Activated gamma-delta T cell treated with Interleukin-2 at 50 U/mL for 16 hours (primary cell): Measurements from ENCODE around the gene MYT1.

Experiments used
- DNase-seq: peaks from one replicate; pipeline ENCODE4 v3.0.0-alpha.2; 2020

Gene MYT1

DNA sequence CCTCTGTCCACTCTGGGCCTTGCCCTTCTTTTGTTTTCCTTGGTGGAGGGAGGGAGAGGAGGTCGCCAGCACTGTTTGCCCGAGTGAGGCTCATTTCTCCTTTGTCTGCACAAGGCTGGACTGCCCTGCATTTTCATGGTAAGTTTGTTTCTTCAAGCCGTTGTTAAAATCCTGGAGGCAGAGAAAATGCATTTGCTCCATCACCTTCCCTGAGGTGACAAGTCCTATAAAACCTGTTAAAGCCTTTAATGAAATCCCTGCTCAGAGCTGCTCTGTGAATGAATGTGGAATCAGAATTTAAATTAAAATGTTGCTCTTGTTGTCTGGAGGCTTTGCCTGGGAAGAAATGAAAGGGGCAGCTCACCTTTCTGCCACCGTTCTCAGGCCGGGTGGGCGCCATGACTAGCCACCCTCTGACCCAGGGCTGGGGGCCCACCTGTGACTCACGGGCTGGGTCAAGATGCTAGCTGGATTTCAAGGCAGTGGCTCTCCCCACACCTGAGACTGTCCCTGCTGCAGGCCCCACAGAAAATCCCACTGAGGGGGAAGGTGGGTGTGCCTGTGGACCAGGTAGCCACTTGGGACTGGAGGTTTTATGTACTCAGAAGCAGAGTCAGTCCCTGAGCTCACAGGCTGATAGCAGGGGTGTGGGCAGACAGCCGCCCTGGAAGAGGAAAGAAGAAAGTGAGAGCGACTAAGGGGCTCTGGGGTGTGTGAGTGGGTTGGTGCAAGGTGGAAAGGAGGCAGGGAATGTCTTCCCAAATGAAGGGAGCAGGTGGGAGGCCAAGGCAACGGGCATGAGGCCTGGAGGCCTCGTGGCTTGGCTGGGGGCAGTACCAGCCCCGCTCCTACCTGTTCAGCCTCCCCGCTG is 24.0 kb upstream of the MYT1 start:
- no peak for DNase-seq

DNA sequence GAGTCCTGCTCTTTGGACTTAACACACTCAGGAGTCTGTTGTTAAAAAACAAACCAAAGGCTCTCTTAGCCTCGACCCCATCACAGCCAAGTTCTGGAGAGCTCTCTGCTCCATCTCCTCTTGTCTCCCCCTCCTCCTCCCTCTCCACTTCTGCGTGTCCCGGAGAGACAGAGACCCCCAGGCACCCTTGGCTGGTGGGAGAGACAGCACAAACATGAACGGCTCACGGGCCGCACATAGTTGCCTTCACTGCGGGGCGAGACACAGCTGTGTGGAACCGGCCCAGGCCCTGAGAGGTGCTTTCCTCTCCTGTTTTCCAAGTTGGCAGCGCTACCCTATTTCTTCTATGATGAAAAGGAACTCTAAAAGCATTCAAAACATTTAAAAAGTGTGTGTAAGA is 23.3 kb upstream of the MYT1 start:
- DNase-seq: no peak

DNA sequence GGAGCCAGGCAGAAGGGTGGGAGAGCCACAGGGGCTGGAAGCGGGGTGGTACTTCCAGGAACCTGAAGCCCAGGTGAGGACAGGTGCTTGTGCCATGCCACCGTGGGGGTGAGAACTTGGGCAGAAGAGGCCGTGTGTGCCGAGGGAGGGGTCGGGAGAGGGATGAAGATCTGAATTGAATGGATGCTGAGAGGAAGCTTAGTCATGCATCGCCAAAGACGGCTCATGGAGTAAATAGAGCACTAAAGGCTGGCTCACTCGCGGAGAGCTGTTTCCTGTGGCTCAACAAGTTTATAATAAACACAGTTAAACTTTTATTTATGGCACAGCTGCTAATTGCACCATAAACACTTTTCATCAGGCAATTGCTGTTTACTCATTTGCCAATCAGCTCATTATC is 21.7 kb upstream of the MYT1 start:
- no peak for DNase-seq

DNA sequence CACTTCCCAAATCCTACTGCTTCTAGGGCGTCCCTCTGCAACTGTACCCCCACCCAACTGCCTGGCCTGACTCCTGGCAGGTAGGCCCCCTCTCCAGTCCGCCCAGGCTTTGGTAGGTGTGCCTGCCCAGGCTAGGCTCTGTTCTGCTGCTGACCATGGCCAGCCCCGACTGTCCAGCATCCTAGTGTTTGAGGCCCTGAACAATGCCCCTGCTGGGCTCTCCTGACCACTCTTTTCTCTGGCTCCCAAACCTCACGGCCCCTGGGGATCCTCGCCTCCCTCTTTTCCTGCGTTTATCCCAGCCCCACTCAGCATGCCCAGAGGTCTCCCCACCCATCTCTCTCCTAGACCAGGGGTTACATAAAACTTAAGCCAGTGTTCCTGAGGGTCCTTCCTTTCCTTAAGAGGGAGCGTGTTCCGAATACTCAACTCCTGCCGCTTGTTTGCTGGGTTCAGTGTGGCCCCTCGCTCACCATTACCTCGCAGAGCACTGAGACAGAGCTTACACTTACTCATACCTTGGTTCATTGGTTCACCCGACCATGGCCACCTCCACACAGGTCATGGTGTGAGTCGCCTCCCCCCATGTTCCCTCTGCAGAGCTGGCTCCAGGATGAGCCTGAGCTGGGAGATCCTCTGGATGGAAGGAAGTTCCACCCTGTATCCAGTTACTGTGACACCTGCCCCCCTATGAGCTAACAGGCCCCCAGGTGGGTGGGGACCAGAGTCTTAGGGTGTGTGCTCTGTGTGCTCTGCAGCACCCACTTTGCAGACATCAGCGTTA is 21.0 kb upstream of the MYT1 start:
- DNase-seq: no peak

DNA sequence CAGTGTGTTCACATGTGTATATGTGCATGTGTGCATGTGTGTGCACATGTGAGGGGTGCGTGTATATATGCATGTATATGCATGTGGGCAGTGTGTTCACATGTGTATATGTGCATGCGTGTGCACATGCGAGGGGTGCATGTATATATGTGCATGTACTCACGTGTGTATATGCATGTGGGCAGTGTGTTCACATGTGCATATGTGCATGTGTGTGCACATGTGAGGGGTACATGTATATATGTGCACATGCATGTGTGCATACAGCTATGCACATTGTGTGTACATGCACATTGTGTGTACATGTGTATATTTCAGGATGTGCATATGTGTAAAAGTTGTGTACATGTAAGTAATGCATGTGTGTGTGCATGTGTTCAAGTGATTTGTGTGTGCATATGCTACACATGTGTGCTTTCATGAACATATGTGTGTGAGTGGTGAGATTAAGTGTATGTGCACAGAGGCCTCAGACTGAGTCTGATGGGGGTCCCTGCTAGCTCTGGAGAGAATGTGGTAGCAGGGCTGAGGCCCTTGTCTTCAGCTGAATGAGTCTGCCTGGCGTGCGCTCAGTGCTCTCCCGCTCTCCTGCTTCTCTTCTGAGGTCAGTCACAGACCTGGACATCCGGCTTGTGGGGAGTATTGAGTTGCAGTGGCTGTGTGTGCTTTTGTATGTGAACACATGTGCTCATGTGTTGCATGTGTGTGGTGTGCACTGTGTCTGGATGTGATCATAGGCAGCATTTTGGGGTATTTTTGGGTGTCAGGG is 19.9 kb upstream of the MYT1 start:
- DNase-seq: no peak

DNA sequence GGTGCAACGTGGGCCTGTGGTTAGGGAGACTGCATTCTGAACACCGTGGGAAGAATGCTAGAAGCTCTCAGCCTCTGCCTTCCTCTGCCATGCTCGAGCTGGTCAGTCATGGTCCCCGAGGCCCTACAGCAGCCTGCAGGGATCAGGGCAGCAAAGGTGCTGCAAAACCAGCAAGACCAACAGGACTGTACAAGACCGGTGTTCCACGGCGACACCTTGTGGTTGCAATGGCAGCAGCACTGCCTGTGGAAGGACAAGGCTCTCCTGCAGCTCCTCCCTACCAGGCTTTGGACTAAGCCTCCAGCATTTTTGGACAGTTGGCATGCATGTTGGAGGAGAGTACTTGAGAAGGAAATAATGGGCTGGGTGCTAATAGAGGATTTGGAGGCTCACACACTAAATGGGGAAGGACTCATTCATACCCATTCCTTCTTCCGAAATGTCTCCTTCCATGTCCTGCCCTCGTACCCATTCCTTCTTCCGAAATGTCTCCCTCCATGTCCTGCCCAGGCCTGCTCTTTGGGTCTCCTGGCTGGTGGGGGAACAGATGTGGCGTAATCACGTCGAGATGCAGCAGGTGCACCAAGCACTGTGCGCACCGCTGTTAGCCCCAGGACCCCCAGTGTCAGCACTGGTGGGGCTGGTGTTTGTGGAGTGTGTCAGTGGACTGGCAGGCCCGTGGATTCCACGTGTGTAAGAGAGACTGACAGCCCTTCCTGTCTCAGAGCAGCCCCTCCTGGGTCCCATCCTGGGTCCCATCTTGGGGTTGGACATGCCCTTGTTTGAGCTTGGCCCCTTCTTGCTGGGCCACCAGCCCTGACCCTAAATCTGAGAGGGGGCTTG is 18.6 kb upstream of the MYT1 start:
- no peak for DNase-seq

DNA sequence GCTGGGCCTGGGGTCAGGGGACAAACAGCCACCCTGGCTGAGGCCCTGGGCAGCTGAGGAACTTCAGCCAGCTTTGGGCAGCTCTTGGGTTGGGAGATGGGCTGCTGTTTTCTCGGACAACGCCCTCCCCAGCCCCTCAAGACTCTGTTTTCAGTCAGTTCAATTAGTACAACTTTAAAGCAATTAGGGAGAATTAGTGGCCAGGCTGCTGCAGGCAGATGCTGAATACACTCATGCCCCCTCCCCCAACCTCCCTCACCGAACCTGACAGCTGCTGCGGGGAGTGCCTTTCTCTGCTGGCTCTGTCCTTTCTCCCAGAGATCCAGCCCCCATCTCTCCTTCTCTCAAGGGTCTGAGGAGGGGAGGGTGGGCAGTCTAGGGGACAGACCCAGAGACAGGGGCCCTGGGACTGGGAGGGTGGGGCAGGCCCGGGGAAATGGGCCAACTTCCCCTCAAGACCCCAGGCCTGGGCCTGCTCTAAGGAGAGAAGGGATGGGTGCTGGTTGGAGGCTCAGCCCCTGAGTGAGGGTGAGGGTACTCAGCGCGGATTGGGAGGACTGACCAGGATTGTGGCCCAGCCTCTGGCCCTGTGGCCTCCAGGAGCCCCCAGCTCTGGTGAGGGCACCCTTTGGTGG is 17.8 kb upstream of the MYT1 start:
- no peak for DNase-seq

DNA sequence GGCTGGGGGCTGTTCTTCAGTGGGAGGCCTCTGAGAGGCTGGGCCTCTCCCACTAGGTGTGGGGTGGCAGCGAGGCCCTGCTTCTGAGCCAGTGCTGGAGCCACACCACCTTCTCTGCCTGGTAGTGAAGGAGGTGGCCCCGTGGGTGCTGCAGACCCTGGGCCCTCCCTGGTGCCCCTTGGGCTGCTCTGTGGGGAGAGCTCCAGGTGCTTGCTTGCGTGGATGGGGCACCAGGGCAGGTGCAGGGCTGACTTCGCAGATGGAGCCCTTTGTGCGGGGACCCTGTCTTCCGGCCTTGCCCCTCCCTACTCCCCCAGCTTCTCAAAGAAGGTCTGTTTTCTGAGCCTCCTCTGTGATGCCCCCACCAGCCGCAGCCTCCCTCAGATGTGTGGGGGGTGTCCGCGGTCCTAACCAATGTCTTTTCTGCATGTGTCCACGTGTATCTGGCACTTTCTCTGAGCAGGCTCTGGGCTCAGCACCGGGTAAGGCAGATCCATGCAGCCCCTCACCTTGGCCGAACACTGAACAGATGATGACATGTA is 17.2 kb upstream of the MYT1 start:
- no peak for DNase-seq

DNA sequence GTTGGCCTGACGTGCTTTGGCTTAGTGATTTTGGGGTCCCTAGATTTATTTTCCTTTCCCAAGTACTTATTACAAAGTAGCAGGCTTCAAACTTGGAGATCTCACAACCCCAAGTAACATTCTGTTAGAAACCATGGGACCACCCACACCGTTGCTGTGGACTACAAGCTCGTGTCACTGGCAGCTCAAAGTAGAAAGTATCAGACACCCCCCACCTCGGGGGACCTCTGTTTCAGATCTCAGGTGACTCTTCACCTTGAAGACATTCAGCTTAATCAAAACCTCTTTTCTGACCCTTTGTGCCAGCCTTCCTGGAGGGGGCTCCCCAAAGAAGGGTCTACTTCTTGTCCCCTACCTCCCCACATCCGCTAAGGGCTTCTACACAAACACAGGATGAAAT is 15.7 kb upstream of the MYT1 start:
- no peak for DNase-seq

DNA sequence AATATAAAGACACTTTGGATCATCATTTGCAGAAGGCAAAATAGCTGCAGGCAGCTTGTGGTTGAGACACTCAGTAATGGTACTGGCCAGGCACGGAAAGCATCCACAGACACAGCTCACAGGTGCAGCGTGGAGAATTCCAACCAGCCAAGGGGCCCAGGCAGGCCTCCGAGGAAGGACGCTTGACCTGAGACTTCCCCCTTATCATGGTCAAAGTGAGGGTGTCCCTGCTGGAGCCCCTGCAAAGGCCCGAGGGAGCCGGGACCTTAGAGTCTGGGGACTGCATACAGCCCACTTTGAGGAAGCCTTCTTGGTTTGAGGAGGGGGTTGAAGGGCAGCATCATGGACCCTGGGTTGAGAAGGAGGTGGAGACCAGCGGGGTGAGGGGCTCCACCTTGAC is 15.1 kb upstream of the MYT1 start:
- no peak for DNase-seq

DNA sequence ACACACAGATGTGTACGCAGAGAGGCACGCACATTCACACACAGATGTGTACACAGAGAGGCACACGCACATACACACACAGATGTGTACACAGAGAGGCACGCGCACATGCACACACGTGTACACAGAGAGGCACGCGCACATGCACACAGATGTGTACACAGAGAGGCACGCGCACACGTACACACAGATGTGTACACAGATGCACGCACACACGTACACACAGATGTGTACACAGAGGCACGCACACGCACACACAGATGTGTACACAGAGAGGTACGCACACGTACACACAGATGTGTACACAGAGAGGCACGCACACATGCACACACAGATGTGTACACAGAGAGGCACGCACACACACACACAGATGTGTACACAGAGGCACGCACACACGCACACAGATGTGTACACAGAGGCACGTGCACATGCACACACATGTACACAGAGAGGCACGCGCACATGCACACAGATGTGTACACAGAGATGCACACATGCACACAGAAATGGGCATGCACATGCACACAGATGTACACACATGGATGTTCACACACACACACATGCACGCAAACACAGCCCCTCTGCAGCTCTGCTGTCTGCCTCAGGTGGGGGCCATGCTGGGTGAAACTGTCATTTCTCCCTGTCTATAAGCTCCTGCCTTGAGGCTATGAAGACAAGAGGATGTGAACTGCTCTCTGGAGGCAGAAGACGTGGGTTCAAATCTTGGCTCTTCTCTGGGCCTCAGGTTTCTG is 14.3 kb upstream of the MYT1 start:
- DNase-seq: no peak

DNA sequence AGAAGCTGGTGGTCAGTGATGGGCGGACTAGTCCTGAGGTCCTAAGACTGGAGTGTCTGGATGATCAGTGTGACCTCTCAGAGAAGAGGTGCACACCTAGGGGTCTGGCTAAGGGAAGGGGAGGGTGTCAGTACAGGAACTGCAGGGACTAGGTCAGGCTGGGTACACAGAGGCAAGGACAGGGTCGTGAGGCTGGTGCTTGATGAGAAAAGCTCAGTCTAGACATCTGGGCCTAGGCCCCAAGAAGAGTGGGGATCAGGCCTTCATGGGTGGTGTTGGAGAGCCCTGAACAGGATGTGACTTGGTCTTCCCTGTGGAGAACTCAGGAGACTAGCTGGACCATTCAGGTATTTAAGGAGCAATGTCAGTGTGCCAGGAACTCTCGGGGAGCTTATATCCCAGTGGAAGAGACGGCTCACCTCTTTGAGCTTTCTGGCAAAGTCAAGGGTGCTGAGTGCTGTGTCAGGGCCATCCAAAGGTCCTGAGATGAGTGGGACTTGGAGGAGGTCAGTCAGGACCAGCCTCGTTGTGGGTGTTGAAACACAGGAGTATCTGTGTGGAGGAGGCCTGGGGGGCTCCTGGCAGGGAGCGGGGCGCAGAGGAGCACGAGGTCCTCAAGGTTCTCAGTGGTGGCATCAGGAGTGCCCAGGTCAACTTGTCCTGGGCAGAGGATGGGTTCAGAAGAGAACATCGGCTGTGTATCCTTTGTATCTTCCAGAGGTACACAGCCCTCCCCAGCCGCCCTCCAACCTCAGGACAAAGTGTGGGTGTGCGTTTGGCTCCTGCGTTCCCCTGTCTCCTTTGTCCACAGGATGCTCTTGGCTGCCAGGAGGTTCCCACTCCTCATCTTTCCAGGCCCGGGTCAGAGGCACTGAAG is 13.3 kb upstream of the MYT1 start:
- DNase-seq: no peak

DNA sequence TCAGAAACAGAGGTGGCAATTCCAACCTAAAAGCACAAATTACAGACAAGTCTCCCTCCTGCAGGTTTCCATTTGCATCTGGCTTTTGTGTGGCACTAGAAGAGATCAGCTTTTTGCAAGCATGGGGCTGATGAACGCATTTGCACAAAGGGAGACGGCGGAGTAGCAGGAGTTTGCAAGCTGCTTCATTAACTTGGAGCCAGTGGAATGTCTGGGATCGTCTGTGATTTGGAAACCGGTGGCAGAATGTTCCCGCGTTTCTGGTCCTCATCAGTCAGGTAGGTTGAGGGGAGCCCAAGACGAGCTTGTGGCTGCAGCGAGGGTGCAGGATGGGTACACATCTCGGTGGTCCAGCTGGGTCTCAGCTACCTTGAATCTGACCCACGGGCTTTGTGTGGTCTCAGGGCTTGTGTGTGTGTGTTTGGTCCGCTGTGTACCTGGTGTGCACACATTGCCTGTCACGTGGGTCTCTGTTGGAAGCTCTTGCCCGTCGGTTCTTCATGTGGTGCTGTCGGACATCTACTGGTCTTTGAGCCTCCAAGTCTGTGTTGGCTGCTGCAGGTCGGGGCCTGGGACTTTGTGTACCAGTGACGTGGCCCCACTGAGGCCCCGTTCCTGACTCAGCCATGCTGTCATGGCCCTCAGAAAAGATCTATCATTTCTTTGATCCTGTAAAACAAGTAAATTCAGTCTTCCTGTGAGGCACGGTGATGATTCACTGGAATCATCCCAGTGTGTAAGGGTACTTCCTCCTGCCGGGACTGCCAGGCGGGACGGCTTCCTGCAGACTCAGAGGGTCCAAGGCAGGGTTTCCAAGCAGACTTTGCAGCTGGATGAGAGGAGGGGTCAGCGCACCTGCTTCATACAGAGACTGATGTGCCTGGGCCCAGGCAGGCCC is 12.4 kb upstream of the MYT1 start:
- DNase-seq: no peak

DNA sequence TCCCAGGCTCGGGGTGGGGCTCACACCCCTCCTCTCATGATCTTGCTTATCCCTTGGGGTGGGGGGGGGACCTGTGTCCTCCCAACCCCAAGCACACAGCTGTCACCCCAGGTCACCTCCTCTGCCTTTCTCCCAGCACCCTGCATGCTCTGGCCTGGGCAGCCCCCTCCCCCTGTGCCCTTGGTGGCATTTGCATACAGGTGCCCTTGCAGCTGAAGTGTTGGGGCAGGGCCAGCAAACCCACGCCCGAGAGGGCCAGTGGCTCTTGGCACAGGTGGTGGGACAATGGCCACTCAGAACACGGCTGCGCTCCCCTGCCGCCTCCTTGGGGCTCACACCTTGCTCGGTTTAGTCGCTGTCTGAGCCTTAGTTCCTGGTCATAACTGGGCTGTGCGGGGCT is 11.3 kb upstream of the MYT1 start:
- no peak for DNase-seq

DNA sequence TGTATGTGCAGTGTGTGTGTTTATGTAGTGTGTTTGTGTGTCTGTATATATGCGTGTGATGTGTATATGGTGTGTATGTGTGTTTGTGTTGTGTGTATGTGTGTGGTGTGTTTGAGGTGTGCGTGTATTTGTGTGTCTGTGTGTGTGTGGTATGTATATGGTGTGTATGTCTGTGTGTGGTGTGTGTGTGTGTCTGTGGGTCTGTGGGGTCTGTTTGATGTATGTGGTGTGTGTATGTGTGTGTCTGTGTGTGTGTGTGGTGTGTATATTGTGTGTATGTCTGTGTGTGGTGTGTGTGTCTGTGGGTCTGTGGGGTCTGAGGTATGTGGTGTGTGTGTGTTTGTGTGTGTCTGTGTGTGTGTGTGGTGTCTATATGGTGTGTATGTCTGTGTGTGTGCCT is 10.8 kb upstream of the MYT1 start:
- DNase-seq: no peak

DNA sequence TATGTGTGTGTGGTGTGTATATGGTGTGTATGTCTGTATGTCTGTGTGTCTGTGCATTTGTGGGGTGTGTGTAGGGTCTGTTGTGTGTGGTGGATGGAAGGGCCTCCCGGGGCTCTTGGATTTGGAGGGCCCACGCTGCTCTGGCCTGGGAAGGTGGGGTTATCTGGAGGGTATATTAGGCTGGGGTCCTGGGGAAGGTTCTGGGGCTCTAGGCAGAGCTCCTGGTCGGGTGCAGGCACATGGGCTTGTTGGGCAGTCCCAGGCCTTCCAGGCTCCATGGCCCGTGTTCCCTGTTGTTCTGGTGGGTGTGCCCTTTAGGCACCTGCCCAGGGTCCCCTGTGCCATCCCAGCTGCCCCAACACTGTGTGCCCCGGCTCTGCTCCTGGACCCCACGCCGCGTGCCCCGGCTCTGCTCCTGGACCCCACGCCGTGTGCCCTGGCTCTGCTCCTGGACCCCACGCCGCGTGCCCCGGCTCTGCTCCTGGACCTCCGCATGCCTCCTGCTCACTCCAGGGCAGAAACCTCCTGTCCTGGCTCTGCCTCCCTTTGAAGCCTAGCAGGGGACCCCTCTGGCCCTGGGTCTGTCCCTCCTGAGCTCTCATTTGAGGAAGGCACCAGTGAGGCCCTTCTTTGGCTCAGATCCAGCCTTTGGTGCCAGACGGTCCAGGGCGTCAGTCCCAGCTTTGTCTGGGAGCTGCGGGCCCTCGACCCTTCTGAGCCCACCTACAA is 10.2 kb upstream of the MYT1 start:
- no peak for DNase-seq

DNA sequence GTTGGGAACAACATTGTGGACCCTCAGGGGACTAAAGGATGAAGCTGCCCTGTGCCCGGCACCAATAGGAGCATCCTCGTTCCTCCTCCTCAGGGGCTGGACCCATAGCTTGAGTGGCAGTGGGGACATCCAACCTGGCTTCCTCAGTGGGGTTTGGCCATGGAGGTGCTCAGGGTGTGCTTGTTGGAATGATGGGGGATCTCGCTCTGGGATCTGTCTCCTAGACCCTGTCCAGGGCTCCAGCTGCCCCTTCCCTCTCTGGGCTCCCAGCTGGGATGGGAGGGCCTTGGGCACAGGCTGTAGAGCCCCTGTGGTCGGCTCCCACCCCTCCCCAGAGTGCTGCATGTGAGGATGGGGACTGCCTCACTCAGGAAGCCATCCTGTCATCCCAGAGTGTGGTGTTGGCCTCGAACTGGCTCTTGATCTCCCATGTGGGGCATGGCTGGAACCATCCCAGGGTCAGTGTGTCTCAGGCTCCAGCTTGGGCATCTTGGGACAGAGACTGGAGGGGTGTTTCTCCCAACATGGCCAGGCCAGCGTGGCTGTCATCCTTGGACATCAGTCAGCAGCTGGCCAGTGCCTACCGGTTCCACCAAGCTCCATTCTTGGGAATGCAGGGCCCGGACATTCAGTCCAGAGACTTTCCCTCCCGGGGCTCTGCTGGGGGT is 9.5 kb upstream of the MYT1 start:
- DNase-seq: no peak
